Neural progenitor cell (in vitro differentiated cells): Measurements from ENCODE around the gene CDH18.

ENCODE experiments used
- CTCF ChIP-seq: fragments of 200-600 bp; sonication (generic); IDR thresholded peaks from 2 replicates; pipeline ENCODE4 v1.5.1; 2017; ENCODE audit warnings: antibody characterized with exemption, mild to moderate bottlenecking
- EZH2 ChIP-seq: fragments of 200-600 bp; sonication (generic); IDR thresholded peaks from 2 replicates; pipeline ENCODE4 v1.6.1; 2017; ENCODE audit warnings: antibody characterized with exemption, mild to moderate bottlenecking, moderate library complexity
- EZH2phosphoT487 ChIP-seq: fragments of 200-600 bp; sonication (generic); IDR thresholded peaks from 2 replicates; pipeline ENCODE4 v1.6.1; 2017; ENCODE audit warnings: antibody characterized with exemption

GRCh38 chr5:19584131-19584530 lies 403.9 kb downstream of the CDH18 start:
- TF ChIP-seq EZH2 (no peak), CTCF (no peak), EZH2phosphoT487 (no peak)
